ENCODE data around the gene SERPINB10. TPM values are rescaled to one million over a fixed set of nuclear protein-coding genes. Genes with fewer than 3 reads are reported as not detected.

SERPINB10 gene
- total and polyA plus RNA-seq, 9 of the 15 experiments (the other 6 are each of a cell fraction or from before 2014, with no cell fraction given) = not detected

GRCh38 chr18:63924551-63924950, 16.8 kb downstream of the SERPINB10 start:
- no peaks in the 10 kb centered on the region for H3K9me1 ChIP-seq (ENCODE audit: control insufficient read depth, insufficient read depth, low read length)
- H3K4me1 ChIP-seq (replicated peaks in 1 of 2; ENCODE audit: control insufficient read depth in 2 of 2, insufficient read depth in 2 of 2, low read length in 2 of 2) = no peaks in the 10 kb centered on the region
- no peaks in the 10 kb centered on the region for H3K79me2 ChIP-seq (ENCODE audit: control insufficient read depth, insufficient read depth, low read length)
- no peak for TF ChIP-seq ZNF785 (CRISPR knock-in tag; IDR thresholded peaks at IDR 0.05)
- TF ChIP-seq MED1 (CRISPR knock-in tag; IDR thresholded peaks at IDR 0.05; ENCODE audit: borderline replicate concordance) = no peak
- no peak for TF ChIP-seq NCOA1 (IDR thresholded peaks at IDR 0.05; ENCODE audit: low read depth)
- TF ChIP-seq RBBP5 (IDR thresholded peaks at IDR 0.05; ENCODE audit: borderline replicate concordance, insufficient read depth, low read length, poor library complexity, severe bottlenecking) = no peak
- no peak for TF ChIP-seq NEUROD1 (IDR thresholded peaks at IDR 0.05; ENCODE audit: borderline replicate concordance, low read depth, low read length, partially characterized antibody)
- TF ChIP-seq CEBPZ (IDR thresholded peaks at IDR 0.05; ENCODE audit: borderline replicate concordance, low read depth, low read length) = no peak
- no peak for TF ChIP-seq E4F1 (CRISPR knock-in tag; IDR thresholded peaks at IDR 0.05; ENCODE audit: borderline replicate concordance)
- FAIRE-seq = no peak
- H3K4me2 ChIP-seq (ENCODE audit: insufficient read depth, low read length) = no peak overlapping the region
- no peaks in the 10 kb centered on the region for H3K27me3 ChIP-seq (ENCODE audit: control insufficient read depth in 2 of 2, insufficient read depth in 2 of 2, low read length in 2 of 2)
- H3K9me3 ChIP-seq (replicated peaks; ENCODE audit: control insufficient read depth, insufficient read depth, low read depth, low read length) = no peaks in the 10 kb centered on the region
- in situ Hi-C loops (cut with MboI) = no loop called here
- intact Hi-C loops (cut with micrococcal nuclease) = no loop called here
- no peak for DNase-seq (ENCODE audit: extremely low read depth in 1 of 4, low spot score in 3 of 4)
- H3K4me3 ChIP-seq = no peak overlapping the region
- no TSS peak for BruUV-seq (replicated peaks)
- CTCF ChIA-PET (ENCODE audit: low intra/inter-chr PET ratio) = no interaction called here
- no peak overlapping the region for H3K9ac ChIP-seq (ENCODE audit: insufficient read depth in 1 of 2, low read depth in 2 of 2, low read length in 2 of 2)
- no peak overlapping the region for H2AFZ ChIP-seq (ENCODE audit: low read depth, low read length)
- POLR2A ChIA-PET = no interaction called here
- ATAC-seq = no peak
- no peaks in the 10 kb centered on the region for H3K36me3 ChIP-seq (ENCODE audit: control insufficient read depth, insufficient read depth, low read length)
- no peaks in the 10 kb centered on the region for H4K20me1 ChIP-seq (replicated peaks; ENCODE audit: control insufficient read depth, insufficient read depth, low read length)
- 0% methylated on average over 1 of the region's 1 CpG for WGBS (ENCODE audit: insufficient coverage, low coverage, missing lambda C conversion rate)
- no peak overlapping the region for H3K27ac ChIP-seq (ENCODE audit: extremely low read depth, low read depth, low read length)
